ENCODE data around the gene NBPF1.
"Not testable (repeated sequence)": the region's sequence is repeated elsewhere in the genome, so short reads cannot be mapped to it uniquely, and the experiment has no call there.

Gene NBPF1

DNA sequence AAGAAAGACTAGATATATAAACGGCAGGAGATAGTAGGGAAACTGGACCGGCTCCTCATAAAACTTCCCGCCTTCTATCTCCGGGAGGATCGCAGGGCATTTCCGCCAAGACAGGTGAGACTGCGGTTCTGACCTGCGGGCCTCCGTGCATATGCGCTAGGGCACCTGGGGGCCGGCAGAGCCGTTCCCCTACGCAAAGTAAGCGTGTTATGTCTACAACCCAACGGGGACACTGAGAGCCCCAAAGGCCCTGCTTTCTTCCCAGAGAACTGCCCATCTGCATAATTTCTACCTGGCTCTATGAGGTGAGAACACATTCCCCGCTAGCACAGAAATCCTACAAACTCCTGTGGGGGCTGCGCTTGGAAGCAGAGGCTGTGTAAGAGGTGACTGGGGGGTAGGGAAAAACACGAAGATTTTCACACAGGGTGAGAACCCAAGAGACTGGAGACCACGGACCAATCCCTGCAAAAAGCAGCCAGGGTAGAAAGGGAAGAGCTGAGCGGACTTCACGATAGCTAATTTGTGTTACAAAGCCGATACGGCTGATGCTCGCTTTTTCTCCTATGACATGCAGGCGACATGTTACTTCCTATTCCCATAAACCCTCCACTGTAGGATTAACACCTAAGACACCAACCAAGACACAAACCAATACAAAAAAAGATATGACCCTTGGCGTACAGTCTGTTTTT lies 99.8 kb downstream of the NBPF1 start:
- not testable (repeated sequence) for H3K4me3 ChIP-seq (ENCODE audit: control insufficient read depth, low read depth, low read length)
- peak; percentile 96 for DNase-seq (ENCODE audit: low read depth)

GRCh38 chr1:16512624-16513411 lies 100.5 kb downstream of the NBPF1 start:
- H3K4me3 ChIP-seq (ENCODE audit: control insufficient read depth, low read depth, low read length); DNase-seq (ENCODE audit: low read depth): not testable (repeated sequence)
